Body of pancreas (tissue), 4 donors: Measurements from ENCODE around the gene UBE2N. TPM values are rescaled to one million over a fixed set of nuclear protein-coding genes. Genes with fewer than 3 reads are reported as not detected.

Experiments used
- ATAC-seq: fragments of 150-250 bp; one replicate; pipeline ENCODE4 v1.9.1; 2016
- DNase-seq, 4 donors: peaks; one replicate each; pipeline ENCODE4 v3.0.0-alpha.2; 2019
- H3K27ac ChIP-seq, 4 donors: fragments of 200-600 bp; sonication (generic); 1 replicate in 3 of 4; 2 replicates in 1 of 4; pipeline versions ENCODE4 v1.5.1 to v1.6.1; 2016 to 2019; ENCODE audit warnings: mild to moderate bottlenecking in 1 of 4, mixed read lengths in 1 of 4, moderate library complexity in 1 of 4
- H3K27me3 ChIP-seq, 2 donors: fragments of 200-600 bp; sonication (generic); one replicate each; pipeline ENCODE4 v1.6.0; 2016; ENCODE audit warnings: mild to moderate bottlenecking in 1 of 2
- H3K36me3 ChIP-seq, 2 donors: fragments of 200-600 bp; sonication (generic); replicated peaks in 1 of 2; 2 replicates each; pipeline ENCODE4 v1.5.1; 2016; ENCODE audit warnings: low read depth in 2 of 2; ENCODE audit not compliant: insufficient read depth in 1 of 2
- H3K4me1 ChIP-seq: fragments of 200-600 bp; sonication (generic); one replicate; pipeline ENCODE4 v1.6.0; 2016
- H3K4me3 ChIP-seq, 2 donors: fragments of 200-600 bp; sonication (generic); 1 replicate in 1 of 2; 2 replicates in 1 of 2; pipeline ENCODE4 v1.5.1; 2016 to 2019
- H3K9me3 ChIP-seq, 3 donors: fragments of 200-600 bp; sonication (generic); 1 replicate in 2 of 3; 2 replicates in 1 of 3; pipeline ENCODE4 v1.5.1; 2016
- POLR2A ChIP-seq, 3 donors: fragments of 450-650 bp; IDR thresholded peaks; one replicate each; pipeline ENCODE4 v1.6.1; 2016; ENCODE audit warnings: antibody characterized with exemption in 3 of 3, mild to moderate bottlenecking in 2 of 3
- WGBS, 2 donors: methylation state at CpG; one replicate each; pipeline ENCODE4 v1.1.5; 2017; 5-methylcytosine and 5-hydroxymethylcytosine counted together
- intact Hi-C: fragments of 100-400 bp; cut with DNase I; formaldehyde crosslinking; loops from one replicate; pipeline ENCODE4 v1.15.1; 2023
- total RNA-seq, 2 donors: library from RNA; depleted of rRNA; stranded (reverse); fragments of >200 nt; gene quantifications; one replicate each; pipeline ENCODE4 v1.1.0, GENCODE V29; 2016
- TF ChIP-seq, protein P1 (sequence below), 7 experiments: fragments of 450-650 bp in 4 of 7; fragments of 200-600 bp in 3 of 7; sonication (generic) in 3 of 7; IDR thresholded peaks; one replicate each; pipeline ENCODE4 v1.5.1; 2016 to 2019; ENCODE audit warnings: antibody characterized with exemption in 7 of 7

Gene UBE2N
- total RNA-seq, 2 donors from 2014 or later = 6.9 to 11.2 TPM

- TF ChIP-seq POLR2A (IDR thresholded peaks at IDR 0.05) = no peak
- TF ChIP-seq, protein P1, sequence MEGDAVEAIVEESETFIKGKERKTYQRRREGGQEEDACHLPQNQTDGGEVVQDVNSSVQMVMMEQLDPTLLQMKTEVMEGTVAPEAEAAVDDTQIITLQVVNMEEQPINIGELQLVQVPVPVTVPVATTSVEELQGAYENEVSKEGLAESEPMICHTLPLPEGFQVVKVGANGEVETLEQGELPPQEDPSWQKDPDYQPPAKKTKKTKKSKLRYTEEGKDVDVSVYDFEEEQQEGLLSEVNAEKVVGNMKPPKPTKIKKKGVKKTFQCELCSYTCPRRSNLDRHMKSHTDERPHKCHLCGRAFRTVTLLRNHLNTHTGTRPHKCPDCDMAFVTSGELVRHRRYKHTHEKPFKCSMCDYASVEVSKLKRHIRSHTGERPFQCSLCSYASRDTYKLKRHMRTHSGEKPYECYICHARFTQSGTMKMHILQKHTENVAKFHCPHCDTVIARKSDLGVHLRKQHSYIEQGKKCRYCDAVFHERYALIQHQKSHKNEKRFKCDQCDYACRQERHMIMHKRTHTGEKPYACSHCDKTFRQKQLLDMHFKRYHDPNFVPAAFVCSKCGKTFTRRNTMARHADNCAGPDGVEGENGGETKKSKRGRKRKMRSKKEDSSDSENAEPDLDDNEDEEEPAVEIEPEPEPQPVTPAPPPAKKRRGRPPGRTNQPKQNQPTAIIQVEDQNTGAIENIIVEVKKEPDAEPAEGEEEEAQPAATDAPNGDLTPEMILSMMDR (IDR thresholded peaks at IDR 0.05) = no peak
- intact Hi-C loops = no loop called here
- WGBS, 2 donors = 76 to 80% methylated on average over 4 of the region's 4 CpGs
These were observed 11.5 kb downstream of the UBE2N start for GRCh38 chr12:93430280-93430679.

DNA sequence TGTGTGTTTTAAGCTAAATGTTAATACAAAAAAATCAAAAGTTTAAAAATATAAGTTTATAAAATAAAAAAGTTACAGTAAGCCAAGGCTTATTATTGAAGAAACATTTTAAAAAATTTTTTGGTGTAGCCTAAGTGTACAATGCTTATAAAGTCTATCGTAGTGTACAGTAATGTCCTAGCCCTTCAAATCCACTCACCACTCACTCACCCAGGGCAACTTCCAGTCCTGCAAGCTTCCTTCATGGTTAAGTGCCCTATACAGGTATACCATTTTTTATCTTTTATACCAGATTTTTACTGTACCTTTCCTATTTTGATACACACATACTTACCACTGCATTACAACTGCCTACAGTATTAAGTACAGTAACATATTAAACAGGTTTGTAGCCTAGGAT is 11.9 kb downstream of the UBE2N start:
- Histone ChIP-seq H3K4me1 (peaks cover 57% of the 10 kb centered on the region), H3K27ac (no peak overlapping the region), H3K4me3 (no peak overlapping the region), H3K9me3 (no peaks in the 10 kb centered on the region), H3K27me3 (no peaks in the 10 kb centered on the region), H3K36me3 (no peaks in the 10 kb centered on the region)
- TF ChIP-seq, protein P1 (IDR thresholded peaks at IDR 0.05) = no peak
- TF ChIP-seq POLR2A (IDR thresholded peaks at IDR 0.05) = no peak
- no peak for DNase-seq
- no peak for ATAC-seq
- intact Hi-C loops = no loop called here
- WGBS, 2 donors = 82 to 87% methylated on average over 1 of the region's 1 CpG

More at GRCh38 chr12:93430280-93430679, 11.5 kb downstream of the UBE2N start:
- H3K4me1 ChIP-seq = peaks cover 52% of the 10 kb centered on the region
- H3K27ac ChIP-seq = no peak overlapping the region
- H3K36me3 ChIP-seq = no peaks in the 10 kb centered on the region
- H3K4me3 ChIP-seq = no peak overlapping the region
- H3K27me3 ChIP-seq = no peaks in the 10 kb centered on the region
- H3K9me3 ChIP-seq = no peaks in the 10 kb centered on the region
- DNase-seq = no peak
- no peak for ATAC-seq

DNA sequence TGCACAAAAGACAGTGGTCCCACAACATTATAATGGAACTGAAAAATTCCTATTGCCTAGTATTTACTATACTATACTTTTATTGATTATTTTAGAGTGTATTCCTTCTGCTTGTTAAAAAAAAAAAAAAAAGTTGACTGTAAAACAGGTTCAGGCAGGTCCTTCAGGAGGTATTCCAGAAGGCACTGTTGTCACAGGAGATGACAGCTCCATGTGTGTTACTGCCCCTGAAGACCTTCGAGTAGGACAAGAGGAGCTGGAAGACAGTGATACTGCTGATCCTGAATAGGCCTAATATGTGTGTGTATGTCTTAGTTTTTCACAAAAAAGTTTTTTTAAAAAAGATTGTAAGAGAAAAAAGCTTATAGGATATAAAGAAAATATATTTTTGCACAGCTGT is 12.3 kb downstream of the UBE2N start:
- no peak overlapping the region for H3K27ac ChIP-seq
- H3K36me3 ChIP-seq = no peaks in the 10 kb centered on the region
- H3K9me3 ChIP-seq = no peaks in the 10 kb centered on the region
- TF ChIP-seq, protein P1 (IDR thresholded peaks at IDR 0.05) = no peak
- TF ChIP-seq POLR2A (IDR thresholded peaks at IDR 0.05) = no peak
- H3K4me3 ChIP-seq = no peak overlapping the region
- no peak for ATAC-seq
- intact Hi-C loops = no loop called here
- 29 to 39% methylated on average over 1 of the region's 1 CpG for WGBS, 2 donors
- no peaks in the 10 kb centered on the region for H3K27me3 ChIP-seq
- peaks cover 58% of the 10 kb centered on the region for H3K4me1 ChIP-seq
- no peak for DNase-seq

DNA sequence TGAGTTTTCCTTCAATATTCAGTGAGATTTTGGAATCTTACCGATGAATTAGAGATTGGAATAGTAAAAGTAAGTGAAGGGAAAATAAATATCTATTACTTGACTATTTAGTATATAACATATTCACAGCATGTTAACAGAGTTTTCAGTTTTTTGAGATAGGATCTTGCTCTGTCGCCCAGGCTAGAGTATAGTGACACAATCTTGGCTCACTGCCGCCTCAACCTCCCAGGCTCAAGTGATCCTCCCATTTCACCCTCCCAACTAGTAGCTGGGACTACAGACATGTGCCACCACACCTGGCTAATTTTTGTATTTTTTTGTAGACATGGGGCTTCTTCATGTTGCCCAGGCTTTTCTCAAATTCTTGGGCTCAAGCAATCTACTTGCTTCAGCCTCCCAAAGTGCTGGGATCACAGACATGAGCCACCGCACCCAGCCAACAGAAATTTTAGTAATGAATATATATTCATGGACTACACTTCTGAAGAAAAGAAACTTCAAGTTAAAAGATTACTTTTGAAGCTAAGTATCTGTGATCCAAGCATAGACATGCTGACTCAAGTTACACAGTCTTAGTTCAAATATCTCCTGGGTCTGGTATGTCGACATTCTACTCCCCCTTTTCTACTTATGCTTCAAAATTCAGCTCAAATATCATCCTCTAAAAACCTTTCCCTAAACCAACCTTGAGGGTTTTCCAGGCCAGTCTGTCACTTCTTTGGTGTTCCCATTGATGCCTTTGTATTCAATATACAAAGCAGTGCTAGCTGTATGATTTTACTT is 13.8 kb downstream of the UBE2N start:
- no peak for TF ChIP-seq POLR2A (IDR thresholded peaks at IDR 0.05)
- TF ChIP-seq, protein P1 (IDR thresholded peaks at IDR 0.05) = no peak
- Histone ChIP-seq H3K36me3 (no peaks in the 10 kb centered on the region), H3K9me3 (no peaks in the 10 kb centered on the region), H3K4me3 (no peak overlapping the region), H3K4me1 (peaks cover 73% of the 10 kb centered on the region), H3K27me3 (no peaks in the 10 kb centered on the region), H3K27ac (no peak overlapping the region)
- intact Hi-C loops = no loop called here
- peak in 1 of 4 donors; percentile 46 for DNase-seq
- WGBS, 2 donors = 64 to 65% methylated on average over 5 of the region's 5 CpGs
- ATAC-seq = no peak

GRCh38 chr12:93426412-93426805 is 15.3 kb downstream of the UBE2N start:
- no peaks in the 10 kb centered on the region for H3K27me3 ChIP-seq
- no peak for TF ChIP-seq POLR2A (IDR thresholded peaks at IDR 0.05)
- TF ChIP-seq, protein P1 (IDR thresholded peaks at IDR 0.05) = no peak
- intact Hi-C loops = no loop called here
- H3K36me3 ChIP-seq = no peaks in the 10 kb centered on the region
- DNase-seq (no peak), ATAC-seq (no peak)
- H3K4me3 ChIP-seq = no peak overlapping the region
- no peak overlapping the region for H3K27ac ChIP-seq
- H3K9me3 ChIP-seq = no peaks in the 10 kb centered on the region
- peaks cover 69% of the 10 kb centered on the region for H3K4me1 ChIP-seq
- WGBS, 2 donors = 25 to 38% methylated on average over 1 of the region's 1 CpG
